Nucleus accumbens (tissue), 56 donors: Measurements from ENCODE around the gene SAMM50.
A peak's percentile ranks its signal among the peaks of the same experiment; 100 is the strongest.

Experiments
- DNase-seq, 56 donors: peaks; one replicate each; lab custom pipeline; 2025; lab: John Stamatoyannopoulos, UW

Gene SAMM50

GRCh38 chr22:43974028-43974545 lies 18.8 kb downstream of the SAMM50 start:
- DNase-seq, result no peak

DNA sequence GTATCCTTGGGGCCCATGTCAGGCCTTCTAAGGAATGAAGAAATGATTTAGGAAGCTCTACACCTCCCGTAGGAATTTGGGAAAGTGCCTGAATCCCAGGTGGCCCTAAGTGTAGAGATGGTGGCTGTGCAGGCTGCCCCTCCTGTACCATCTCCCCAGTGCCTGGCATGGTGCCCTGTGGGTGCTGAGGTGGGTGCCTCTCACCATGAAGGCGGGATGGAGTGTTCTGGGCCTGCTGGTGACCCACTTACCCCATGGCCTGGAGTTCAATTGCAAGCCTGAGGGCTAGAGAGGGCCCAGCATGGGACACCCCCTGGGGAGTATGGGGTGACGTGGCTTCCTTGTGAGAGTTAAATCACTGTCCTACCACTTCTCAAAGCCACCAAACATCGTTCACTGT lies 19.8 kb downstream of the SAMM50 start:
- DNase-seq, result no peak

DNA sequence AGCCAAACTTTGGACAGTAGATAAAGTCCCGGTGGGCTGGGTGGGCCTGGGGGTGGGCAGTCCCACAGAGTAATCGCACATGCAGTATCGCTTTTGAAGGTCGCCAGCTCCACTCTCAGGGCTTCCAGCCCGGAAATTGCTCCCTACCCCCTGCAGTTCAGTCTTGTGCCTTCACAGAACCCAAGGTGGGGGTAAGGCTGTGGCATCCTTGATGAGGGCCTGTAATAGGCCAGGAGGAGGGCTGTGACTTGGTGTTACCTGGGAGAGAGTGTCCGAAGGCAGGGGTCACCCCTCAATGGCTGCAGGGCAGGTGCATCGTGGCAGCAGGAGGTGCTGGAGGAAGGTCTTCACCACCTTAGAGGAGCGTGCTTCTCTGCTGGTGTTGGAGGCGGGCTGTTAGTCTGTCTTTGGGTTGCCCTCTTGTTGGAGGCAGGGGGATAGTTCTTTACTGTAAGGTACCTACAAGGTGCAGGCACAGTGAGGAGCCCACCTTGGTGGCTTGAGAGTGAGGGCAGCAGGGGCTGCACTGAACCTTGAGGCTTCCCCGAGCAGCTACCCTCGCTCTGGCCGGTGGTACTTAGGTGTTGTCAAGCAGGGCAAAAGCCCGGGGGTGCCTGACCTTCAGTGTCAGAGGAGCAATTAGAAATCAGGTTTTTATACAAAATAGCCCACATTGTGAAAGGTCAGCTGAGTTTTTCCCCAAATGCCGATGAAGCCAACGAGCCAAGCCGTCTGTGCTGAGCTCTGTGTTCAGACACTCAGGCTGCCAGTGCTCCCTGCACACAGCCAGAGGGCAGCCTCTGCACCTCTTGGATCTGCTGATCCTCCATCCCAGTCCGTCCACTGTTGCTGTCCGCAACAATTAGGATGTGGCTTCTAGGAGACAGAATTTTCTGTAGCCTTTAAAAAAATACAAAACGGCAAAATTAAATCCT lies 21.9 kb downstream of the SAMM50 start:
- no peak for DNase-seq

DNA sequence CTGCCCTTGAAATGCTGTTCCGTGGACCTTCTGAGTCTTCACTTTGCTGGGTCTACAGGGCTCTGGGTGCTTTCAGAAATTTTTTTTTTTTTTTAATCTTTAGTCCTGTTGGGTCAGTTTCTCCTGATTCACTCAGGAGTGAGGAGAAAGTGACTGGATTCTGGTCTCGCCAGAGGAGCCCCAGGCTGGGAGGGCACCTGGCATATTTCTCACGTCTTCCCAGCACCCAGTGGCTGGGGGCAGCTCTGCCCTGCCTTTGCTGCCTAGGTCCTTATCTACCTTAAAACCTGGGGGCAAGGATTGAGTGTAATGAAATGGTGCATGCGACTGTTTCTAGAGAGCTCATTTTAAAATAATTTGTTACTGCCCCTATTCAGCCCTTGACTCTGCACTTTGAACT lies 23.3 kb downstream of the SAMM50 start:
- DNase-seq, result no peak

DNA sequence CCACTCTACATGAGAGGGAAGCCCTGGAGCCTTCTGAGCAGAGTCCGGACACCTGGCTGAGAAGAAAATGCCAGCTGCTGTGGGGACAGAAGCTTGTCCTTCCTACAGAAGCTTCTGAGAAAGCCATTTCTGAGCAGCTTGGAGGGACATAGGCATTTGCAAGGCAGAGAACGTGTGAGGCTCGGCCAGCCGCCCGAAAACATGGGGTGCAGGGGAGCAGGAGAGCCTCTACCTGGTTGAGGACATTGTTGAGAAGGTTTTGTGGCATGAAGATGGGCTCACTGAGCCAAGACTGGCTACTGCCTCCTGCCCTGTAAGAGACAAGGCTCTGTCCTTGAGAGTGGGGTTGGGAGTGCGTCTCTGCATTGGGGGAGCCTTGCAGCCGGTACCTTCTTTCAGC lies 25.3 kb downstream of the SAMM50 start:
- DNase-seq, result no peak

DNA sequence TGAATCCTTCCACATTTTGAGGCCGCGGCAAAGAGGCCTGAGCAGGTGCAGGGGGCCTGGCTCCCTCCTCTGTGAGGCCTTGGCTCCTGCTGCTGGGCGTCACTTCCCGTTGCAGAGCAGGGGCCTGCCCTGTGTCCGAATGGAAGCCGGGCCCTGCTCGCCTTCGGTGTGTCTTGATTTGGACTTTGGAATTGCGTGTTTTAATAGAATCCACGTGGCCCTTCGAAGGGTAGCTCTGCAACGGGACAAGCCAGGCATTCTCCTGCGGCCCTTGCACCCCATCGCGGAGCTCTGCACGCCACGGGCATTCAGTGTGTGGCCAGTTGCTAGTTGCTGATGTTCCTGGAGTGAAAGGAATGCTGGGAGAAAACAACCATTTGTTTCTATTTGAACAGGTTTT lies 25.8 kb downstream of the SAMM50 start:
- no peak for DNase-seq

- DNase-seq, result no peak
Observed at GRCh38 chr22:43983808-43984207, 28.6 kb downstream of the SAMM50 start.

DNA sequence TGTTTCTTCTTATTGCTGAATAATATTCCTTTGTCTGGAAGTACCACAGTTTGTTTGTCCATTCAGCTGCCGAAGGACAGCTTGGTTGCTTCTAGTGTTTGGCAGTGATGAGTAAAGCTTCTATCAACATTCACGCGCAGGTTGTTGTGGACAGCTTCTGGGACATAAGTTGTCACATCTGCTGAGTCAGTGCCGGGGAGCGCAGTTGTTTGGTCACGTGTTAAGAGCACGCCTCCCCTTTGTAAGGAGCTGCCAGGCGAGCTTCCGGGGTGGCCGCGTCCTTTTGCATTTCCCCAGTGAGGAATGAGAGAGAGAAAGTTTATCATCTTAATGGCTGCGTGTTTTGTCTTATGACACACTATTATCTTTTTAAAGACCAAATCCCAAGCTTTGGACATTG lies 30.3 kb downstream of the SAMM50 start:
- peak in 17 of 56 donors; percentile 2 to 77 (median 16) for DNase-seq

GRCh38 chr22:43988116-43988820 lies 33.0 kb downstream of the SAMM50 start:
- no peak for DNase-seq

GRCh38 chr22:43988960-43989359 lies 33.7 kb downstream of the SAMM50 start:
- no peak for DNase-seq

GRCh38 chr22:43990044-43990443 lies 34.8 kb downstream of the SAMM50 start:
- no peak for DNase-seq

DNA sequence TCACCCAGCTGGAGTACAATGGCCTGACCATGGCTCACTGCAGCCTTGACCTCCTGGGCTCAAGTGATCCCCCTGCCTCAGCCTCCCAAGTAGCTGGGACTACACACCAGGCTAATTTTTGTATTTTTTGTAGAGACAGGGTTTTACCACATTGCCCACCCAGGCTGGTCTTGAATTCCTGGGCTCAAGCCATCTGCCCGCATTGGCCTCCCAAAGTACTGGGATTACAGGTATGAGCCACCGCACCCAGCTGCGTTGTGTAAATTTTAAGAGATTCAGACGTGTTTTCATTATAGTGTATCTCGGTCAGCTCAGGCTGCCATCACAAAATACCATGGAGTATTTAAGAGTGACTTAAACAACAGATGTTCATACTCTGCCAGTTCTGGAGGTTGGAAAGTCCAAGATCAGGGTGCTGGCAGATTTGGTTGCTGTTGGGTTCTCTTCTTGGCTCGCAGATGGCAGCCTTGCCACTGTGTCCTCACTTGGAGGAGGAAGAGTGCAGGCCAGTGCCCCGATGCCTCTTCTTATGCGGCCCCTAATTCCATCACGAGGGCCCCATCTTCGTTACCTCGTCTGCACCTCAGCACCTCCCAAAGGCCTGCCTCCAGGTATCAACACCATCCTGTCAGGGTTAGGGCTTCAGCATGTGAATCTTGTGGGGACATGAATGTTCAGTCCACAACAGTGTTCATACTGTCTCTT lies 36.2 kb downstream of the SAMM50 start:
- DNase-seq, result no peak

- no peak for DNase-seq
Observed at GRCh38 chr22:43992331-43992821, 37.1 kb downstream of the SAMM50 start.

- peak in 27 of 56 donors; percentile 4 to 60 (median 25) for DNase-seq
Observed at GRCh38 chr22:43993072-43993760, 38.0 kb downstream of the SAMM50 start.

DNA sequence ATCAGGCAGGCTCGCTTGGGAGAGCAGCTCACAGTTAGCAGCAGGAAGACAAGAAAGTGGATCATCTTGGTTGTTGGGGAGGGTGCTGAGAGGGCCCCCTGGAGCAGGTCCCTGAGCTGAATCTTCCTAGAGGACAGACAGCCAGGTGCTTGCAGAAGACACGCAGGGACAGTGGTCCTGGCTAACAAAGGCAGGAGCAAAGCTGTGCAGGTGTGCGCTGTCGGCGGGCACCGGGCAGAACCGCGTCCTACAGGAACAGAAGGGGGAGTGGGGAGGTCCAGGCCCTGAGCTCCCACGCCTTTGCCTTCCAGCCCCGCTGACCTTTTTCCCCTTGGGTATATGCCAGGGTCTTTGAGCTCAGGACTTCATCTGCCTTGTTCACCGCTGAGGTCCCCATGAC lies 38.8 kb downstream of the SAMM50 start:
- no peak for DNase-seq

DNA sequence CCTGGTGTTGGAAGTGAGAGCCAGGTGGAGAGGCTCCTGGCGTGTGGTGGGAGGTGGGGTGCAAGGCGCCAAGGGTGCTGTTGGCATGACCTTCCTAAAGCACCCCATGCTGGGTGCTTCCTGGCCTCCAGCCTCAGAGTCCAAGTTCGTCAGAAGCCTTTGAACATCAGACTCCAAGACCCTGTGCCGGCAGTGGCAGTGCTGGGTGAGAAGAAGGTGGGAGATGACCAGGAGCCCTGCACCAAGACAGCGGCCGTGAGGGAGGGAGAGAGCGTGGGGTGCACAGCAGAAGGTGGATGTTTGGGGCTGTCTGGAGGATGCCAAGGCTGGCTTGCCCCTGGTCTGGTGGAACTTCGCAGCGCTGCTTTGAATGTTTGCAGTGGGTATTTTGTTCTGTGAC lies 39.2 kb downstream of the SAMM50 start:
- no peak for DNase-seq

DNA sequence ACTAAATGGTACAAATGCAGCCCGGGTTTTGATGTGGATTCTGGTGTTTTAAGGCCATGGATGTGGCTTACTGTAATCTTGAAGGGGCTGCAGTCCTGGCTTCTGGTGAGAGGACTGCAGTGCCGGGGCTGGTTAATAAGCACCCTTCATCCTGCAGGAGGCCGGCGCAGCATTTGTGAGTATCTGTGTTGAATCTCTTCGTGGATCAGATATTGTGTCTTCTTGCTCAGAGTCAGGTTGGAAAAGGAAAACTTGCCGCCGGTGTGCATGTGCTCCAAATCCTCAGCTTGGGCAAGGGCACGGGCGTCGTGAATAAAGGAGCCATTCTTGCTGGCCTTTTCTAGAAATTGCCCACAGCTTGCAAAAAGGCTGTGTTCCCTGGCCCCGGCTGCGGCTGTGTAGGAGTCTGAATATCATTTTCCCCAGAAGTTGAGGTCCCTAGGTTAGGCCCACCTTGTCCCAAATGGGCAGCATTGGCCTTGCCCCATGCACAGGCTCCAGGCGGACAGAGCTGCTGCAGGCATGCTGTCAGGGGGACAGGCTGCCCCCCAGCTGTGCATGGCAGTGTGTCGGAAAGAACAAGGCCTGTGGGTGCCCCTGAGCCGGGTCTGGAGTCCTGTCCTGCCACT lies 39.9 kb downstream of the SAMM50 start:
- no peak for DNase-seq

GRCh38 chr22:43995798-43996169 lies 40.5 kb downstream of the SAMM50 start:
- DNase-seq, result no peak

DNA sequence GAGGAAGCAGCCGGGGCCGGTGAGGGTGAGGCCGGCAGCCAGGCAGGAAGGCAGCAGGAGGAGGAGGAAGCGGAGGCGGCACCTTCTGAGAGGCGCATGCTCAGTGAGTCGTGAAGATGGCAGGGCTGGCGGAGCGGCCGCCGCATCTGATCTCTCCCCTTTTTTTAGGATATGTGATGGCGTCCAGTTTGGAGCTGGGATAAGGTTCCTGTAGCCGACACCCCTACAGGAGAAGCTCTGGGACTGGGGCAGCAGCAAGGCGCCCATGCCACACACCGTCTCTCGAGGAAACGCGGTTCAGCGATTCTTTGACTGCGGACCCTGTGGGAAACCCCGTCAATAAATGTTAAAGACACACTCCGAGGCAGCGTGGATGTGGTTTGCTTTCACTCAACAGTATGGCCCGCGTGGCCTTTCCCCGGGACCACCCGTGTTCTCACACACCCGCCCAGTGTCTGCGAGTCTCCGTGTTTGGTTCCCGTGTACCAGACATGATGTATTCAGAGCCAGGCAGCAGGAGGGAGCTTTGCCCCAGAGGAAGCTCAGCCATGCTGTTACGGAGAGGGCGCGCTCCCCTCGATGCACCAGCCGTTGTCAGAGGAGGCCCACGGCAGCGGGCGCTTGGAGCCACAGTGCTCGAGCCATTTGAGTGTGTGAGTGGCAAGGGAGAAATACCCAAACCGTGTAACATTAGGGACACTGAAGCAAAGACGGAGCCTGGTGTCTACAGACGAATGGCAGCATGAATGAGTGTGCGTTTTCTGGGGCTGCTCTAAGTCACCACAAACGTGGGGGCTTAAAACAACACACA lies 41.1 kb downstream of the SAMM50 start:
- DNase-seq, result peak in 11 of 56 donors; percentile 1 to 30 (median 8)
